ENCODE measurements around the gene GLI3.

GRCh38 chr7:42123716-42124115 is 113.3 kb downstream of the GLI3 start:
- no peak for TF ChIP-seq CTCF (conservative IDR thresholded peaks at IDR 0.05 in 1 of 2, IDR thresholded peaks at IDR 0.05 in 1 of 2; ENCODE audit: low read depth in 1 of 2, low read length in 2 of 2)
- no peak for TF ChIP-seq EZH2 (IDR thresholded peaks at IDR 0.05; ENCODE audit: low read length, missing control alignments)

Measured in fibroblast of lung (primary cell).